ENCODE data around the gene RUVBL1.
A peak's percentile ranks its signal among the peaks of the same experiment; 100 is the strongest.

The RUVBL1 gene

GRCh38 chr3:128064962-128065361, 58.6 kb downstream of the RUVBL1 start:
- no peak for DNase-seq

- no peak for DNase-seq
These were observed 59.7 kb downstream of the RUVBL1 start for GRCh38 chr3:128063865-128064264.

GRCh38 chr3:128062033-128062745, 61.4 kb downstream of the RUVBL1 start:
- DNase-seq: no peak

- no peak for DNase-seq
These were observed 62.9 kb downstream of the RUVBL1 start for GRCh38 chr3:128060473-128061381.

GRCh38 chr3:128056258-128056657, 67.4 kb downstream of the RUVBL1 start:
- DNase-seq: no peak

GRCh38 chr3:128054367-128054766, 69.2 kb downstream of the RUVBL1 start:
- no peak for DNase-seq

GRCh38 chr3:128053614-128054013, 70.0 kb downstream of the RUVBL1 start:
- DNase-seq: no peak

GRCh38 chr3:128052595-128053351, 70.8 kb downstream of the RUVBL1 start:
- DNase-seq: no peak

GRCh38 chr3:128051837-128052594, 71.6 kb downstream of the RUVBL1 start, which contains the start of gene SEC61A1:
TSS of gene SEC61A1 (plus strand) at chr3:128052437. CDS start at chr3:128052553, 116 bp downstream.
- peak; percentile 91 to 96 for DNase-seq

GRCh38 chr3:128051459-128051836, 72.2 kb downstream of the RUVBL1 start:
- DNase-seq: no peak

- DNase-seq: no peak
These were observed 73.0 kb downstream of the RUVBL1 start for GRCh38 chr3:128050597-128050996.

- DNase-seq: no peak
These were observed 82.3 kb downstream of the RUVBL1 start for GRCh38 chr3:128041344-128041743.

GRCh38 chr3:128040660-128041059, 83.0 kb downstream of the RUVBL1 start:
- DNase-seq: no peak

- no peak for DNase-seq
These were observed 83.6 kb downstream of the RUVBL1 start for GRCh38 chr3:128040041-128040440.

GRCh38 chr3:128036119-128036518, 87.5 kb downstream of the RUVBL1 start:
- DNase-seq: no peak

GRCh38 chr3:128033102-128033501, 90.5 kb downstream of the RUVBL1 start:
- no peak for DNase-seq

Data from NCI-H524 (cell line).